ENCODE results near the gene CACNA2D1.
A peak's percentile ranks its signal among the peaks of the same experiment; 100 is the strongest.

Gene CACNA2D1

DNA sequence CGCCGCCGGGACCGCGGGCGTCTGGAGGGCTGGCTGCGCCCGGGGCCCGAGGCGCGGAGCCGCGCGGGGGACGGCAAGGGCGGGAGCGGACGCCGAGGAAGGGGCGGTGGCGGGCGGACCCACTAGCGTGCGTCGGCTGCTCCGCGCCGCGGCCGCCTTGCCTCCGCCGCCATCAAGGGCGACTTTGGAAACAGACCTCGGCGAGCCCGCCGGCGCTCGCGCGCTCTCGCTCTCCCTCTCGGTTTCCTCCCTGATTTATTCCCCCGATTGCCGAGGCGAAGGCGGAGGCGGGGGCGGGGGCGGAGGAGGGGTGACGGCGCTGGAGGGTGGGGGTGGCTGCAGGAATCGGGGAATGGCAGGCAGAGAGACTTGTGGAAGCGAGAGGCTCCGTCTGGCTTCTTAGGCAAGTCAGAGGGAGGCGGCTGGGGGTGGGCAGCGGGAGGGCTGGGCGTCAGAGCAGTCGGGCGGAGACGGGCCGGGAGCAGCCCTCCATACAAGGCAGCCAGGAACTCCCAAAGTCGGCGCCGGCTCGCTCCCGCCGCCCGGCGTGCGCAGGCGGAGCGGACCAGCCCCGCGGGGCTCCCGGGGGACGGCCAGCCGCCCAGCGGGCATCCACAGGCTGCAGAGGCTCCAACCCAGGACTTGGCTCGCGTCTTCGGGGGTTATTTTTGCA lies at the start of gene CACNA2D1:
Gene CACNA2D1, minus strand, starts transcription at position 231 of the 673 bp plus-strand sequence.
- FAIRE-seq = no peak

GRCh38 chr7:82481499-82482097 lies 38.0 kb upstream of the CACNA2D1 start:
- FAIRE-seq = peak; percentile 94

- FAIRE-seq = no peak
These were observed 34.3 kb upstream of the CACNA2D1 start for GRCh38 chr7:82477733-82478515.

DNA sequence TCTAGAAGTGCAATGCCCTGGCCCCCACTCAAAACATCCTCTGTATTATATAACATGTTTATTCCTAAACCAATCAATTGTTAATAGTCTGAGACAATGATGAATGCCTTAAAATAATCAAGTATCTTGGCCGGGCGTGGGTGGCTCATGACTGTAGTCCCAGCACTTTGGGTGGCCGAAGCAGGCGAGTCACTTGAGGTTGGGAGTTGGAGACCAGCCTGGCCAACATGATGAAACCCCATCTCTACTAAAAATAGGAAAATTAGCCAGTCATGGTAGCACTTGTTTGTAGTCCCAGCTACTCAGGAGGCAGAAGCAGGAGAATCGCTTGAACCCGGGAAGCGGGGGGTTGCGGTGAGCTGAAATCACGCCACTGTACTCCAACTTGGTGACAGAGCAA lies 29.4 kb upstream of the CACNA2D1 start:
- no peak for FAIRE-seq

DNA sequence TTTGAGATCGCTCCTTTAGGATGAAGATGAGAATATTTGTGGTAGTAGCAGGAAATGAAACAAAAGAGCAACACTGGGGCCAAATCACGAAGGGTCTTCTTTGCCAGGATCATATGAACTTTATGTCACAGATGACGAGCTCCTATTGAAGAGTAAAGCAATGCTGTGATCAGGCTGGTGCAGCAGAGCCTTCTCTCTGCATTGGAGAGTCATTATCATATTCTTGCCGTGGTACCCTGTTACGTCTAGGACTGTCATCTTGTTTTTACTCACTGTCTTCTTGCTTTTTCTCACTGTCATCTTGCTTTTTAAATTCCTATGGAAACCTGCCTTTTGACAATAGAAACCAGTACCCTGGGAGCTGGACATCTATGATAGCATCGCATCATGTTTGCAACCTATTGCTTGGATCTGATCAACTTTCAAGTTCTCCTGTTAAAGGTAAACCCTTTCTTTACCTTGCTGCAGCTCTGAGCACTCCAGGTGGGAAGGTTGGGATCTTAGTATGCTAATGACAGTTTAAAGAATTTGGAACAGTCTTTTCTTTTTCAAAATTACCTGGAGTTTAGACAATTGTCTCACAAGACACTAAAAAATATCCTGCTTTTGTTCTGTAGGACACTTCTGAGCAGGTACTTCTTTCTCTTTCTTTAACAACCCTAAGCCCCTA lies 27.9 kb upstream of the CACNA2D1 start:
- no peak for FAIRE-seq

GRCh38 chr7:82469207-82469606 lies 25.6 kb upstream of the CACNA2D1 start:
- no peak for FAIRE-seq

DNA sequence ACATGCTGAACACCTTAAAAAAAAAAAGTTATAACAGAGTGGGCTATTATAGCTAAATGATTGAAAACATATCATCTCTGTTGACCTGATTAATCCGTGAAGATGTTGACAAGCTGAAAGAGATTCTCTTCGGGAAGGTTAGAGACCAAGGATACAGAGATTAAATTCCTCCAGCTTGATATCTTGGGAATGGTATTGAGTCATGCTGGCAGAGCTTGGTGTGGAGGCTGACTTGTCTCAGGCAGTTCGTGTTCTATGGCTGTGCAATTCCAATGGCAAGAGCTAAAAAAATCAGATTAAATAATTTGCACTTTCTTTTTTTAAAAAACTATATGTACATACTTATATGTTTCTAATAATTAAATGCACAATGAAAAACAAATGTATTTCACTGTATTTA lies 24.9 kb upstream of the CACNA2D1 start:
- FAIRE-seq = no peak

GRCh38 chr7:82467020-82467419 lies 23.4 kb upstream of the CACNA2D1 start:
- FAIRE-seq = no peak

GRCh38 chr7:82464372-82464771 lies 20.8 kb upstream of the CACNA2D1 start:
- FAIRE-seq = no peak

GRCh38 chr7:82455295-82455694 lies 11.7 kb upstream of the CACNA2D1 start:
- no peak for FAIRE-seq

GRCh38 chr7:82450759-82451158 lies 7.2 kb upstream of the CACNA2D1 start:
- FAIRE-seq = no peak

GRCh38 chr7:82449910-82450309 lies 6.3 kb upstream of the CACNA2D1 start:
- FAIRE-seq = peak; percentile 76

DNA sequence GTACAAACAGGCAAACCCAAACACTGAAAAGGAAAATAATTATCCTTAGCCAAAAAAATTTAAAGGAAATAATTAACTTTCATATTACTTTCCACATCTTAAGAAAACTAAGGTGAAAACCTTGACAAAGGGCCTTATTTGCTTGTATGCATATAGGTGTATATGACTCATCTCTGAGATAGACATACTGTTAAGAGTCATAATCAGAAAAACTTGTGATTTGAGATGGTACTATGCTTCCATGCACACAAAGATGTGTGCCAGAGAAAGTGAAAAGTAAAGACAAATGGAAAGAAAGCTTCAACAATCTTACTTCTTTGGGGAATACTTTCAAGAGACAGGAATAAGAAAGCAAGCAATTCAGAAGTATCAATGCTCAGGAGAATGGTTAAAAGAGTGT lies 3.3 kb upstream of the CACNA2D1 start:
- FAIRE-seq = peak; percentile 69

GRCh38 chr7:82445271-82445670 lies 1.7 kb upstream of the CACNA2D1 start:
- FAIRE-seq = no peak

- FAIRE-seq = no peak
These were observed 788 bp upstream of the CACNA2D1 start for GRCh38 chr7:82444220-82444909.

DNA sequence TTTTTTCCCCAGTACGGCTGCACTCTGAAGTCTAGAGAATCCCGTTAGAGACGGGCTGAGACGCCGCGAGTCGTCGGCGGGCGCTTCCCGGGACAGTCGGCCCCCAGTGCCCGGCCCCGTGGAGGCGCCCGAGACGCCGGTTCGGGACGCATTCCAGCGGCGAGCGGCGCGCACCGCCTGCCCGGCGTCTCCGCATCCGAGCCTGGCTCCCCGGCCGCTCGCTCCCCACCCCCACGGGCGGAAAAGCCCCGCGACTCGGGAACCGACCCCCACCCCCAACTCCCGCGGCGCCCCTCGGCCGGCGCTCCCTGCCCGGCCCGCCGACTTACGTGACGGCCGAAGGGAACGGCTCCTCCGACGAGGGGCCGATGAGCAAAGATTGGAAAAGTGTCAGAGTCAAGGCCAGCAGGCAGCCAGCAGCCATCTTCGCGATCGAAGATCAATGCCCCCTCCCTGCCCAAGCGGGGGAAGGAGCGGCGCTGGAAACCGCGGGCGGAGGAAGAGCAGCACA lies 486 bp downstream of the CACNA2D1 start:
- no peak for FAIRE-seq

- no peak for FAIRE-seq
These were observed 1.0 kb downstream of the CACNA2D1 start for GRCh38 chr7:82442492-82443035.

DNA sequence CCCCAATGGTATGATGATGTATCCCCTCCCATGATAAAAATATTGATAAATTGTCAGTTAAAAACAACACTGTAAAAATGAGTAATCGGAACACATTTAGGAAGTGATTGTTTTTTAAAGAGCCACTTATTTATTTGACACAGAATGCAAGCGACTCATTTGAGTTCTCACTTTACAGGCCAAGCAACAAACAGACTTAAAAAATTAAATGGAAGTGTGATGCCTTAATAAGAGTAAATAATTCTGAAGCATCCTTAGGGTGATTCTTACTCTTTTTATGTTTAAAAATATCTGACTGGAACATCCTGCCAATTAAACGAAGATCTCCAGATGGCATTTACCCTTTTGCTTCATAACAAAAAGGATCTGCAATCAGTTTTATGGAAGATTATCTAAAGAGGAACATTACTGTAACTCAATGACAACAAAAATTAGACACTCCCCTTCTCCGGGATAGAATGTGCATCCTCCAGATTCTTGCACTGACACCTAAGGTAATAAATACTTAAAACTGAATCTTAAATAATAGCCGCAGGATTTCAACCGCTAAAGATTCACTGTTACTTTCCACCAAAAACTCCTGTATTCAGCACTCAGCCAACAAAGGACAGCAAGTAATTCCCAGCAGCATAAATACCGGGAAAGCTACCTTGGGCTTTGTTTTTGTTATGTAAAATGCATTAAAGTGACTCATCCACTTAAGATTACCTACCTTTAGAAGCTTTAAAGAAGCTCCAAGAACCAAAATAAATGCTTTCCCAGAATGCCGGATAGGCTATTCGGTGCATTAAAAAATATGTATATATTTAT lies 1.7 kb downstream of the CACNA2D1 start:
- peak; percentile 53 for FAIRE-seq

- peak; percentile 5 for FAIRE-seq
These were observed 5.1 kb downstream of the CACNA2D1 start for GRCh38 chr7:82438521-82438920.

DNA sequence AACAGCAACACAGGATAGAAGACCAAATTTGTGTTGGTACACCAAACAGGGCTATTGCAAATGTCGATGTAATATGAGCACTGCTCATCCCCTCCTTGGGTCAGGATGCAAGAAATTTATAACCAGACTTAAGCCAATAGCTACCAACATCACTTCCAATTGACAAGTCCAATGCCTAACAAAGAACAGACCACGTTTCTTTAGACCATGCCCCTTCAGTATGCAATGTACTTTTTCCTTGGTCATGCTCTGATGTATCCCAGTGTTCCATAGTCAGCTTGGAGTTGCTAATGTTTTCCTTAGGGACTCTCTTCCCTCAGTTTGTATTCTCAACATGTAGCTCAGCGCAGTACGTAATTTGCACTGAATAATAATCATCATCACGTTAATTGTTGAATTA lies 7.8 kb downstream of the CACNA2D1 start:
- no peak for FAIRE-seq

DNA sequence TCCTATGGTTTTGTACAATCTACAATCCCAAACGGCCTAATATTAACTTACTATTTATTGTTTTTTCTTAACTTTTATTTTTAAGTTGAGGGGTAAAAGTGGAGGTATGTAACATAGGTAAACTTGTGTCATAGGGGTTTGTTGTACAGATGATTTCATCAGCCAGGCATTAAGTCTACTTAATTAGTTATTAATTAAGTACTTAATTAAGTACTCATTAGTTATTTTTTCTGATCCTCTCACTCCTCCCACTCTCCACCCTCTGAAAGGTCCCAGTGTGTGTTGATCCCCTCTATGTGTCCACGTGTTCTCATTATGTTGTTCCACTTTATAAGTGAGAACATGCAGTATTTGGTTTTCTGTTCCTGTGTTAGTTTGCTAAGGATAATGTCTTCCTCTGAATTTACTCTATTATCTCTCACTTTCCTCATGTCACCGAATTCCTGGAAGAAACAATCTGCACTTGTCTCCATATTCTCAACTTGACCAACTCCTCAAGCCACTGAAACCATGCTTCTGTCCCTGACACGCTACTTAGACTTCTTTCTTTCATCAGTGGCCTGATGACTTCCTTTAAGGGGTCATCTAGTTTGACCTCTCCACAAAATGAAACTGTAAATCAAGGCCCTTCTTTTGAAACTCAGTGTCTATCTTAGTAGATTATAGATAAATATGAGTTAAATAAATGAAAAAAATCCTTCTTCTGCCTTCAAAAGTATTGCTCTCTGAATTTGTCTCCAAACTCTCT lies 9.1 kb downstream of the CACNA2D1 start:
- FAIRE-seq = no peak
